ENCODE results near the gene CHKB. TPM values are rescaled to one million over a fixed set of nuclear protein-coding genes. Genes with fewer than 3 reads are reported as not detected.

CHKB gene
- total and polyA plus RNA-seq, 2 of the 8 experiments (the other 6 are each of a cell fraction or from before 2014, with no cell fraction given), result 27.9 to 42.2 TPM

DNA sequence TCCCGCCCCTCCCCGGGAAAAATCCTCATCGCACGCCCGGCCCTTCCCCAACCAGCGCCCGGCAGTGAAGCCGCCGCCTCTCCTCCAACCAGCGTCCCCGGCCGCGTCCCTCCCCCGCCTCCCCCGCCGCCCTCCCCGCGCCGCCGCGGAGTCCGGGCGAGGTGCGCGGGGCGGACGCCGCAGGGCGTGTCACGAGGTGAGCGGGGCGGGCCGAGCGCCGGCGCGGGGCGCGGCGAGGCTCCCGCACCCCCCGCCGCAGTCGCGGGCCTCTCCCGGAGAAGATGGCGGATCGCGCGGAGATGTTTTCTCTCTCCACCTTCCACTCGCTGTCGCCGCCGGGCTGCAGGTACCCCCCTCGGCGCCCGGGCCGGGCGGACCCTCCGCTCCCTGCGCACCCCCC is 17.9 kb upstream of the CHKB start, which contains the start of gene MAPK8IP2 (continued):
- TF ChIP-seq ZNF274 (IDR thresholded peaks at IDR 0.05; ENCODE audit: borderline replicate concordance, extremely low read depth, low read length) (no peak), ASH2L (IDR thresholded peaks at IDR 0.05; ENCODE audit: low read length) (no peak), JUND (IDR thresholded peaks at IDR 0.05; ENCODE audit: low read length) (no peak), KDM5A (IDR thresholded peaks at IDR 0.05; ENCODE audit: low read length) (no peak), GTF2F1 (IDR thresholded peaks at IDR 0.05; ENCODE audit: borderline replicate concordance, low read depth, low read length) (no peak)
